Activated CD4-positive, alpha-beta T cell treated with anti-CD3 and anti-CD28 coated beads, Interleukin-2, amount 10 ng/mL, durations not matched to agents 7 days and 5 days (primary cell): ENCODE results near the gene TSC1. TPM values are rescaled to one million over a fixed set of nuclear protein-coding genes. Genes with fewer than 3 reads are reported as not detected.
A peak's percentile ranks its signal among the peaks of the same experiment; 100 is the strongest.

Source experiments
- CTCF ChIA-PET: fragments of 350-600 bp; sonication (Branson Sonifier 250); formaldehyde crosslinking; loops from one replicate; lab custom pipeline; 2021; ENCODE audit warnings: antibody characterized with exemption; lab: Charles Lee
- POLR2A ChIA-PET: fragments of 350-600 bp; sonication (Branson Sonifier 250); formaldehyde crosslinking; loops from one replicate; lab custom pipeline; 2021; ENCODE audit warnings: antibody characterized with exemption; lab: Charles Lee
- DNase-seq: peaks from one replicate; pipeline ENCODE4 v3.0.0-alpha.2; 2020
- H3K27ac Mint-ChIP-seq: one replicate; pipeline ENCODE4 v1.8.0; 2021; ENCODE audit warnings: mild to moderate bottlenecking, moderate library complexity, mixed read lengths
- H3K27me3 Mint-ChIP-seq: one replicate; pipeline ENCODE4 v1.8.0; 2021; ENCODE audit warnings: mixed read lengths
- H3K36me3 Mint-ChIP-seq: one replicate; pipeline ENCODE4 v1.8.0; 2021; ENCODE audit warnings: low read depth, mixed read lengths
- H3K4me1 Mint-ChIP-seq: one replicate; pipeline ENCODE4 v1.8.0; 2021; ENCODE audit warnings: mixed read lengths
- H3K4me3 Mint-ChIP-seq: one replicate; pipeline ENCODE4 v1.8.0; 2021; ENCODE audit warnings: mild to moderate bottlenecking, moderate library complexity, mixed read lengths
- H3K9me3 Mint-ChIP-seq: one replicate; pipeline ENCODE4 v1.8.0; 2021; ENCODE audit warnings: mixed read lengths
- total RNA-seq, 2 experiments: library from RNA; stranded (reverse); gene quantifications; one replicate each; pipeline ENCODE4 v1.2.3, GENCODE V29; 2021

Gene TSC1
- total RNA-seq, 2 experiments from 2014 or later = 36.8 to 37.6 TPM

GRCh38 chr9:132878695-132879456 is 65.5 kb downstream of the TSC1 start, which contains the start of gene SPACA9:
TSS of gene SPACA9 (plus strand) at chr9:132878898. CDS start at chr9:132883948, 5,050 bp downstream.
- POLR2A ChIA-PET = no interaction called here
- H3K27me3 Mint-ChIP-seq = no peaks in the 10 kb centered on the region

GRCh38 chr9:132877824-132878694 is 66.4 kb downstream of the TSC1 start, which contains the start of gene AK8:
TSS of gene AK8 (minus strand) at chr9:132878284. CDS start at chr9:132878255, 29 bp downstream.
- peak; percentile 73 for DNase-seq
- ChIA-PET CTCF (no interaction called here), POLR2A (no interaction called here)
- Mint-ChIP-seq H3K4me1 (peaks cover 38% of the 10 kb centered on the region), H3K9me3 (no peaks in the 10 kb centered on the region), H3K27ac (peak within 1 kb of the TSS; percentile 82), H3K27me3 (no peaks in the 10 kb centered on the region), H3K4me3 (peak within 1 kb of the TSS; percentile 77), H3K36me3 (no peaks in the 10 kb centered on the region)

More at GRCh38 chr9:132878695-132879456, 65.5 kb downstream of the TSC1 start, which contains the start of gene SPACA9:
- Mint-ChIP-seq H3K36me3 (no peaks in the 10 kb centered on the region), H3K9me3 (no peaks in the 10 kb centered on the region), H3K4me3 (peak within 1 kb of the TSS; percentile 77), H3K27ac (peak within 1 kb of the TSS; percentile 82), H3K4me1 (peaks cover 33% of the 10 kb centered on the region)
- CTCF ChIA-PET = interaction anchor here (1.1 to 1.3 kb wide), 2 partner anchors 19 to 30 kb away, joined by 3 to 4 read pairs; no protein-coding TSS in a partner anchor
- peak; percentile 29 for DNase-seq

GRCh38 chr9:132877458-132877823 is 67.0 kb downstream of the TSC1 start:
- peaks cover 32% of the 10 kb centered on the region for H3K4me1 Mint-ChIP-seq
- POLR2A ChIA-PET = no interaction called here

GRCh38 chr9:132876849-132877248 is 67.6 kb downstream of the TSC1 start:
- H3K27ac Mint-ChIP-seq = peak overlapping the region; percentile 72
- no peaks in the 10 kb centered on the region for H3K27me3 Mint-ChIP-seq
- peaks cover 28% of the 10 kb centered on the region for H3K4me1 Mint-ChIP-seq
- ChIA-PET CTCF (no interaction called here), POLR2A (no interaction called here)
- H3K36me3 Mint-ChIP-seq = no peaks in the 10 kb centered on the region
- H3K4me3 Mint-ChIP-seq = peak overlapping the region; percentile 68
- H3K9me3 Mint-ChIP-seq = no peaks in the 10 kb centered on the region
- DNase-seq = no peak

More at GRCh38 chr9:132877458-132877823, 67.0 kb downstream of the TSC1 start:
- Mint-ChIP-seq H3K4me3 (peak overlapping the region; percentile 68), H3K27me3 (no peaks in the 10 kb centered on the region), H3K27ac (no peak overlapping the region), H3K9me3 (no peaks in the 10 kb centered on the region), H3K36me3 (no peaks in the 10 kb centered on the region)
- no peak for DNase-seq
- CTCF ChIA-PET = no interaction called here

- CTCF ChIA-PET = interaction anchor here (1.1 kb wide), 1 partner anchor 61 kb away, joined by 3 read pairs; no protein-coding TSS in a partner anchor
- Mint-ChIP-seq H3K4me3 (no peak overlapping the region), H3K36me3 (no peaks in the 10 kb centered on the region), H3K9me3 (no peaks in the 10 kb centered on the region), H3K27me3 (no peaks in the 10 kb centered on the region), H3K27ac (peak overlapping the region; percentile 42), H3K4me1 (peaks cover 24% of the 10 kb centered on the region)
- no peak for DNase-seq
- POLR2A ChIA-PET = no interaction called here
Observed at GRCh38 chr9:132875159-132875558, 69.3 kb downstream of the TSC1 start.

- peak overlapping the region; percentile 27 for H3K27ac Mint-ChIP-seq
- H3K9me3 Mint-ChIP-seq = no peaks in the 10 kb centered on the region
- H3K27me3 Mint-ChIP-seq = no peaks in the 10 kb centered on the region
- POLR2A ChIA-PET = interaction anchor here (0.6 kb wide), 1 partner anchor 149 kb away, joined by 3 read pairs; no protein-coding TSS in a partner anchor
- peaks cover 9% of the 10 kb centered on the region for H3K4me1 Mint-ChIP-seq
- H3K4me3 Mint-ChIP-seq = no peak overlapping the region
- CTCF ChIA-PET = interaction anchor here (1.0 to 1.6 kb wide), 4 partner anchors 9 to 1891 kb away, joined by 3 read pairs; no protein-coding TSS in a partner anchor
- no peaks in the 10 kb centered on the region for H3K36me3 Mint-ChIP-seq
- no peak for DNase-seq
Observed at GRCh38 chr9:132873403-132873802, 71.0 kb downstream of the TSC1 start.

- DNase-seq = no peak
- Mint-ChIP-seq H3K27ac (no peak overlapping the region), H3K4me1 (peaks cover 7% of the 10 kb centered on the region), H3K27me3 (peaks cover 2% of the 10 kb centered on the region), H3K9me3 (no peaks in the 10 kb centered on the region), H3K4me3 (no peak overlapping the region), H3K36me3 (no peaks in the 10 kb centered on the region)
- ChIA-PET CTCF (interaction anchor here (1.2 kb wide), 1 partner anchor 16 kb away, joined by 4 read pairs; no protein-coding TSS in a partner anchor), POLR2A (no interaction called here)
Observed at GRCh38 chr9:132869266-132869665, 75.2 kb downstream of the TSC1 start.

- DNase-seq = no peak
- Mint-ChIP-seq H3K9me3 (no peaks in the 10 kb centered on the region), H3K27ac (no peak overlapping the region), H3K27me3 (peaks cover 2% of the 10 kb centered on the region), H3K4me3 (no peak overlapping the region), H3K4me1 (peaks cover 5% of the 10 kb centered on the region), H3K36me3 (no peaks in the 10 kb centered on the region)
- POLR2A ChIA-PET = interaction anchor here (0.6 kb wide), 1 partner anchor 97 kb away, joined by 3 read pairs; no protein-coding TSS in a partner anchor
- CTCF ChIA-PET = no interaction called here
Observed at GRCh38 chr9:132866898-132867297, 77.5 kb downstream of the TSC1 start.

GRCh38 chr9:132864691-132865090 is 79.7 kb downstream of the TSC1 start:
- peaks cover 5% of the 10 kb centered on the region for H3K4me1 Mint-ChIP-seq
- no peak for DNase-seq
- H3K9me3 Mint-ChIP-seq = no peaks in the 10 kb centered on the region
- no peak overlapping the region for H3K4me3 Mint-ChIP-seq
- H3K27ac Mint-ChIP-seq = no peak overlapping the region
- no peaks in the 10 kb centered on the region for H3K36me3 Mint-ChIP-seq
- POLR2A ChIA-PET = no interaction called here
- CTCF ChIA-PET = no interaction called here
- H3K27me3 Mint-ChIP-seq = peaks cover 2% of the 10 kb centered on the region

- POLR2A ChIA-PET = no interaction called here
- DNase-seq = no peak
Observed at GRCh38 chr9:132864277-132864676, 80.1 kb downstream of the TSC1 start.

GRCh38 chr9:132863096-132863495 is 81.3 kb downstream of the TSC1 start:
- H3K27me3 Mint-ChIP-seq = peaks cover 2% of the 10 kb centered on the region

More at GRCh38 chr9:132864277-132864676, 80.1 kb downstream of the TSC1 start:
- H3K4me3 Mint-ChIP-seq = no peak overlapping the region
- H3K36me3 Mint-ChIP-seq = no peaks in the 10 kb centered on the region
- no peaks in the 10 kb centered on the region for H3K9me3 Mint-ChIP-seq
- H3K27ac Mint-ChIP-seq = no peak overlapping the region
- H3K27me3 Mint-ChIP-seq = peaks cover 2% of the 10 kb centered on the region
- H3K4me1 Mint-ChIP-seq = peaks cover 5% of the 10 kb centered on the region
- CTCF ChIA-PET = interaction anchor here (0.6 kb wide), 1 partner anchor 858 kb away, joined by 3 read pairs; no protein-coding TSS in a partner anchor

GRCh38 chr9:132862533-132862932 is 81.9 kb downstream of the TSC1 start:
- Mint-ChIP-seq H3K27me3 (peaks cover 2% of the 10 kb centered on the region), H3K9me3 (no peaks in the 10 kb centered on the region), H3K36me3 (no peaks in the 10 kb centered on the region), H3K4me3 (no peak overlapping the region), H3K4me1 (peaks cover 5% of the 10 kb centered on the region), H3K27ac (no peak overlapping the region)
- DNase-seq = no peak
- CTCF ChIA-PET = interaction anchor here (1.0 kb wide), 1 partner anchor 60 kb away, joined by 3 read pairs; no protein-coding TSS in a partner anchor
- POLR2A ChIA-PET = interaction anchor here (0.7 kb wide), 1 partner anchor 1202 kb away, joined by 3 read pairs; no protein-coding TSS in a partner anchor

More at GRCh38 chr9:132863096-132863495, 81.3 kb downstream of the TSC1 start:
- ChIA-PET CTCF (no interaction called here), POLR2A (no interaction called here)
- Mint-ChIP-seq H3K4me1 (peaks cover 5% of the 10 kb centered on the region), H3K4me3 (no peak overlapping the region), H3K36me3 (no peaks in the 10 kb centered on the region), H3K27ac (no peak overlapping the region), H3K9me3 (no peaks in the 10 kb centered on the region)
- DNase-seq = no peak
